LNCAP (cell line): ENCODE measurements around the gene HOXD12.

ENCODE experiments used
- CTCF ChIP-seq: fragments of 450-650 bp; IDR thresholded peaks from 2 replicates; pipeline ENCODE4 v1.5.1; 2017; ENCODE audit warnings: mild to moderate bottlenecking

The HOXD12 gene

GRCh38 chr2:176071330-176072291 is 28.0 kb upstream of the HOXD12 start:
- TF ChIP-seq CTCF = no peak

GRCh38 chr2:176072292-176072669 is 27.3 kb upstream of the HOXD12 start:
- TF ChIP-seq CTCF = no peak

GRCh38 chr2:176072951-176073904 is 26.4 kb upstream of the HOXD12 start:
- TF ChIP-seq CTCF = no peak

GRCh38 chr2:176074919-176075425 is 24.6 kb upstream of the HOXD12 start:
- no peak for TF ChIP-seq CTCF

GRCh38 chr2:176075481-176075880 is 24.1 kb upstream of the HOXD12 start:
- TF ChIP-seq CTCF = no peak

GRCh38 chr2:176076063-176076462 is 23.5 kb upstream of the HOXD12 start:
- no peak for TF ChIP-seq CTCF

- no peak for TF ChIP-seq CTCF
Observed at GRCh38 chr2:176076796-176077195, 22.8 kb upstream of the HOXD12 start.
